Upper lobe of left lung (tissue), 6 donors: ENCODE results near the gene SHQ1. TPM values are rescaled to one million over a fixed set of nuclear protein-coding genes. Genes with fewer than 3 reads are reported as not detected.
A peak's percentile ranks its signal among the peaks of the same experiment; 100 is the strongest.

ENCODE experiments used
- ATAC-seq, 2 donors: fragments of 200-7000 bp; cut with Tn5 transposase; one replicate each; pipeline ENCODE4 v1.9.1; 2022; ENCODE audit warnings: mild to moderate bottlenecking in 2 of 2, moderate library complexity in 2 of 2; ENCODE audit not compliant: low FRiP score in 2 of 2
- DNase-seq, 2 donors: peaks; one replicate each; pipeline ENCODE4 v3.0.0-alpha.2; 2019 to 2020
- H3K27ac ChIP-seq, 4 donors: fragments of 200-600 bp; sonication (generic); one replicate each; pipeline ENCODE4 v1.5.1; 2016 to 2019
- H3K27me3 ChIP-seq, 4 donors: fragments of 200-600 bp; sonication (generic); one replicate each; pipeline ENCODE4 v1.5.1; 2017 to 2019
- H3K36me3 ChIP-seq, 4 donors: fragments of 200-600 bp; sonication (generic); one replicate each; pipeline ENCODE4 v1.5.1; 2016 to 2019
- H3K4me1 ChIP-seq, 4 donors: fragments of 200-600 bp; sonication (generic); one replicate each; pipeline ENCODE4 v1.5.1; 2018 to 2019
- H3K4me3 ChIP-seq, 4 donors: fragments of 200-600 bp; sonication (generic); one replicate each; pipeline ENCODE4 v1.5.1; 2017 to 2019; ENCODE audit warnings: mild to moderate bottlenecking in 2 of 4, moderate library complexity in 1 of 4
- H3K9me3 ChIP-seq, 4 donors: fragments of 200-600 bp; sonication (generic); one replicate each; pipeline ENCODE4 v1.5.1; 2018 to 2019
- CTCF ChIP-seq, 6 experiments: fragments of 450-650 bp in 4 of 6; fragments of 200-600 bp in 2 of 6; sonication (generic) in 2 of 6; IDR thresholded peaks; one replicate each; pipeline ENCODE4 v1.5.1; 2016 to 2019; ENCODE audit warnings: antibody characterized with exemption in 6 of 6
- EP300 ChIP-seq, 4 donors: sonication (generic); formaldehyde crosslinking; IDR thresholded peaks; one replicate each; pipeline ENCODE4 v1.5.1; 2017; ENCODE audit warnings: antibody characterized with exemption in 4 of 4, control low read depth in 2 of 4
- POLR2A ChIP-seq, 4 donors: fragments of 450-650 bp; IDR thresholded peaks; one replicate each; pipeline ENCODE4 v1.5.1; 2016 to 2017; ENCODE audit warnings: antibody characterized with exemption in 4 of 4, mild to moderate bottlenecking in 2 of 4
- POLR2AphosphoS5 ChIP-seq, 2 donors: sonication (generic); formaldehyde crosslinking; IDR thresholded peaks; one replicate each; pipeline ENCODE4 v1.5.1; 2017; ENCODE audit warnings: antibody characterized with exemption in 2 of 2
- WGBS, 2 donors: methylation state at CpG; one replicate each; pipeline ENCODE4 v1.1.5; 2017 to 2018; 5-methylcytosine and 5-hydroxymethylcytosine counted together
- total RNA-seq, 6 donors: library from RNA; depleted of rRNA in 4 of 6; stranded (reverse); fragments of >200 nt in 4 of 6; gene quantifications; one replicate each; pipeline versions ENCODE4 v1.1.0 to v1.2.1, GENCODE V29; 2016 to 2021
- donor health status: DM: no; HTN: no; CAD: no; lungs with moderate emphysema.
- donor health status: DM: no; HTN: yes; CAD: no; lungs with severe emphysema.

SHQ1 gene
- total RNA-seq, 6 donors from 2014 or later, result 12.0 to 31.4 (median 19.3) TPM

GRCh38 chr3:72820415-72820814 is 27.8 kb downstream of the SHQ1 start:
- ATAC-seq (no peak), DNase-seq (no peak)
- no peak overlapping the region for H3K27ac ChIP-seq

GRCh38 chr3:72818905-72819304 is 29.3 kb downstream of the SHQ1 start:
- no peak overlapping the region for H3K4me3 ChIP-seq
- peak in 1 of 2 donors; percentile 91 for ATAC-seq
- TF ChIP-seq CTCF (IDR thresholded peaks at IDR 0.05) (no peak), POLR2A (IDR thresholded peaks at IDR 0.05) (no peak), POLR2AphosphoS5 (IDR thresholded peaks at IDR 0.05) (no peak), EP300 (IDR thresholded peaks at IDR 0.05) (no peak)
- WGBS, 2 donors, result 90 to 94% methylated on average over 1 of the region's 1 CpG
- H3K36me3 ChIP-seq, result no peaks in the 10 kb centered on the region
- H3K27ac ChIP-seq, result no peak overlapping the region
- H3K27me3 ChIP-seq, result no peaks in the 10 kb centered on the region
- peaks cover 18 to 22% (median 20%) of the 10 kb centered on the region in 4 donors for H3K4me1 ChIP-seq
- DNase-seq, result no peak
- no peaks in the 10 kb centered on the region for H3K9me3 ChIP-seq

More at GRCh38 chr3:72820415-72820814, 27.8 kb downstream of the SHQ1 start:
- H3K4me3 ChIP-seq, result no peak overlapping the region
- H3K4me1 ChIP-seq, result peaks cover 18 to 22% (median 20%) of the 10 kb centered on the region in 4 donors
- TF ChIP-seq EP300 (IDR thresholded peaks at IDR 0.05), result no peak
- no peak for TF ChIP-seq POLR2AphosphoS5 (IDR thresholded peaks at IDR 0.05)
- no peak for TF ChIP-seq CTCF (IDR thresholded peaks at IDR 0.05)
- TF ChIP-seq POLR2A (IDR thresholded peaks at IDR 0.05), result no peak
- H3K9me3 ChIP-seq, result no peaks in the 10 kb centered on the region
- no peaks in the 10 kb centered on the region for H3K36me3 ChIP-seq
- H3K27me3 ChIP-seq, result no peaks in the 10 kb centered on the region

- Histone ChIP-seq H3K9me3 (no peaks in the 10 kb centered on the region), H3K4me3 (no peak overlapping the region), H3K4me1 (peaks cover 18 to 22% (median 20%) of the 10 kb centered on the region in 4 donors), H3K36me3 (no peaks in the 10 kb centered on the region), H3K27ac (no peak overlapping the region), H3K27me3 (no peaks in the 10 kb centered on the region)
- ATAC-seq (peak in 1 of 2 donors; percentile 5), DNase-seq (no peak)
- no peak for TF ChIP-seq POLR2AphosphoS5 (IDR thresholded peaks at IDR 0.05)
- TF ChIP-seq CTCF (IDR thresholded peaks at IDR 0.05), result peak in 5 of 6 experiments; percentile 18 to 57 (median 49)
- WGBS, 2 donors, result 87 to 90% methylated on average over 3 of the region's 3 CpGs
Observed at GRCh38 chr3:72818092-72818773, 30.0 kb downstream of the SHQ1 start.

GRCh38 chr3:72816862-72817355 is 31.3 kb downstream of the SHQ1 start:
- Histone ChIP-seq H3K27me3 (no peaks in the 10 kb centered on the region), H3K4me3 (no peak overlapping the region), H3K4me1 (peaks cover 14 to 18% (median 18%) of the 10 kb centered on the region in 4 donors), H3K27ac (no peak overlapping the region), H3K36me3 (no peaks in the 10 kb centered on the region), H3K9me3 (no peaks in the 10 kb centered on the region)
- DNase-seq, result no peak
- no peak for TF ChIP-seq EP300 (IDR thresholded peaks at IDR 0.05)
- no peak for TF ChIP-seq POLR2AphosphoS5 (IDR thresholded peaks at IDR 0.05)
- no peak for TF ChIP-seq CTCF (IDR thresholded peaks at IDR 0.05)
- TF ChIP-seq POLR2A (IDR thresholded peaks at IDR 0.05), result no peak
- ATAC-seq, result no peak
- WGBS, 2 donors, result 84 to 85% methylated on average over 3 of the region's 3 CpGs

- H3K9me3 ChIP-seq, result no peaks in the 10 kb centered on the region
- 74 to 84% methylated on average over 3 of the region's 3 CpGs for WGBS, 2 donors
- H3K27me3 ChIP-seq, result no peaks in the 10 kb centered on the region
Observed at GRCh38 chr3:72814308-72814707, 33.9 kb downstream of the SHQ1 start.

More at GRCh38 chr3:72814308-72814707, 33.9 kb downstream of the SHQ1 start:
- no peak overlapping the region for H3K27ac ChIP-seq
- ATAC-seq (no peak), DNase-seq (no peak)
- TF ChIP-seq EP300 (IDR thresholded peaks at IDR 0.05) (no peak), POLR2A (IDR thresholded peaks at IDR 0.05) (no peak), CTCF (IDR thresholded peaks at IDR 0.05) (no peak), POLR2AphosphoS5 (IDR thresholded peaks at IDR 0.05) (no peak)
- no peaks in the 10 kb centered on the region for H3K36me3 ChIP-seq
- H3K4me1 ChIP-seq, result peaks cover 0 to 8% (median 6%) of the 10 kb centered on the region in 4 donors
- H3K4me3 ChIP-seq, result no peak overlapping the region
